Measurements from ENCODE around the gene ARHGAP4. TPM values are rescaled to one million over a fixed set of nuclear protein-coding genes. Genes with fewer than 3 reads are reported as not detected.

The ARHGAP4 gene
- total RNA-seq, 4 donors from 2014 or later, result 2.6 to 10.7 (median 4.4) TPM

- H3K27me3 ChIP-seq, result no peaks in the 10 kb centered on the region
- H3K36me3 ChIP-seq, result peaks cover 0 to 16% of the 10 kb centered on the region in 2 donors
- DNase-seq (peak; percentile 43 to 81), ATAC-seq (peak; percentile 30 to 42)
- peak overlapping the region in 1 of 4 donors; percentile 1 for H3K4me3 ChIP-seq
- peaks cover 36 to 42% of the 10 kb centered on the region in 2 donors for H3K4me1 ChIP-seq
- intact Hi-C loops (cut with DNase I; ENCODE audit: low total_unique reads), result loop anchor here (5.0 kb wide), 1 partner anchor 174 kb away; the partner anchor contains the start of genes IDH3G and SSR4
- peak in 1 of 2 donors; percentile 6 for TF ChIP-seq POLR2A (IDR thresholded peaks at IDR 0.05)
- no peak for TF ChIP-seq CTCF (IDR thresholded peaks at IDR 0.05 in 4 of 5, conservative IDR thresholded peaks at IDR 0.05 in 1 of 5)
- peak overlapping the region; percentile 95 to 100 (median 98) for H3K27ac ChIP-seq
- H3K9me3 ChIP-seq, result no peaks in the 10 kb centered on the region
- in situ Hi-C loops (cut with MboI; ENCODE audit: low sequenced_read_pairs in 4 of 4), result loop anchor here in 3 of 4 donors (25.0 kb wide), 4 partner anchors 96 to 1004 kb away; partner anchors contain the start of genes IDH3G (in 2 of the 3), SRPK3 (in 2 of the 3), SSR4 (in 2 of the 3) and G6PD (in 1 of the 3)
Measured at GRCh38 chrX:153966283-153966688, 40.2 kb upstream of the ARHGAP4 start.

- DNase-seq (no peak), ATAC-seq (no peak)
- peaks cover 0 to 23% of the 10 kb centered on the region in 2 donors for H3K36me3 ChIP-seq
- in situ Hi-C loops (cut with MboI; ENCODE audit: low sequenced_read_pairs in 4 of 4), result loop anchor here in 3 of 4 donors (25.0 kb wide), 4 partner anchors 97 to 1003 kb away; partner anchors contain the start of genes IDH3G (in 2 of the 3), SRPK3 (in 2 of the 3), SSR4 (in 2 of the 3) and G6PD (in 1 of the 3)
- no peaks in the 10 kb centered on the region for H3K9me3 ChIP-seq
- TF ChIP-seq CTCF (IDR thresholded peaks at IDR 0.05 in 4 of 5, conservative IDR thresholded peaks at IDR 0.05 in 1 of 5) (no peak), POLR2A (IDR thresholded peaks at IDR 0.05) (no peak)
- H3K4me3 ChIP-seq, result no peak overlapping the region
- H3K4me1 ChIP-seq, result peaks cover 36 to 42% of the 10 kb centered on the region in 2 donors
- no peaks in the 10 kb centered on the region for H3K27me3 ChIP-seq
- intact Hi-C loops (cut with DNase I; ENCODE audit: low total_unique reads), result loop anchor here (5.0 kb wide), 1 partner anchor 173 kb away; the partner anchor contains the start of genes IDH3G and SSR4
- H3K27ac ChIP-seq, result peak overlapping the region; percentile 95 to 100 (median 98)
Measured at GRCh38 chrX:153965406-153965805, 39.3 kb upstream of the ARHGAP4 start.

GRCh38 chrX:153964105-153964504 is 38.0 kb upstream of the ARHGAP4 start:
- no peaks in the 10 kb centered on the region for H3K27me3 ChIP-seq
- H3K4me3 ChIP-seq, result no peak overlapping the region
- H3K36me3 ChIP-seq, result peaks cover 0 to 36% of the 10 kb centered on the region in 2 donors
- in situ Hi-C loops (cut with MboI; ENCODE audit: low sequenced_read_pairs in 4 of 4), result loop anchor here in 3 of 4 donors (25.0 kb wide), 4 partner anchors 98 to 1002 kb away; partner anchors contain the start of genes IDH3G (in 2 of the 3), SRPK3 (in 2 of the 3), SSR4 (in 2 of the 3) and G6PD (in 1 of the 3)
- peaks cover 32 to 34% of the 10 kb centered on the region in 2 donors for H3K4me1 ChIP-seq
- H3K9me3 ChIP-seq, result no peaks in the 10 kb centered on the region
- no peak for ATAC-seq
- TF ChIP-seq POLR2A (IDR thresholded peaks at IDR 0.05), result no peak
- no peak for TF ChIP-seq CTCF (IDR thresholded peaks at IDR 0.05 in 4 of 5, conservative IDR thresholded peaks at IDR 0.05 in 1 of 5)
- no peak for DNase-seq
- H3K27ac ChIP-seq, result peak overlapping the region in 2 of 4 donors; percentile 99 to 100
- intact Hi-C loops (cut with DNase I; ENCODE audit: low total_unique reads), result no loop called here

- intact Hi-C loops (cut with DNase I; ENCODE audit: low total_unique reads) (no loop called here), in situ Hi-C loops (cut with MboI; ENCODE audit: low sequenced_read_pairs in 4 of 4) (loop anchor here in 3 of 4 donors (25.0 kb wide), 4 partner anchors 99 to 1001 kb away; partner anchors contain the start of genes IDH3G (in 2 of the 3), SRPK3 (in 2 of the 3), SSR4 (in 2 of the 3) and G6PD (in 1 of the 3))
- peak overlapping the region in 1 of 4 donors; percentile 100 for H3K27ac ChIP-seq
- DNase-seq (no peak), ATAC-seq (no peak)
- peaks cover 26 to 29% of the 10 kb centered on the region in 2 donors for H3K4me1 ChIP-seq
- no peak overlapping the region for H3K4me3 ChIP-seq
- H3K27me3 ChIP-seq, result no peaks in the 10 kb centered on the region
- H3K9me3 ChIP-seq, result no peaks in the 10 kb centered on the region
- TF ChIP-seq POLR2A (IDR thresholded peaks at IDR 0.05) (no peak), CTCF (IDR thresholded peaks at IDR 0.05 in 4 of 5, conservative IDR thresholded peaks at IDR 0.05 in 1 of 5) (no peak)
- H3K36me3 ChIP-seq, result peaks cover 0 to 42% of the 10 kb centered on the region in 2 donors
Measured at GRCh38 chrX:153963546-153963945, 37.5 kb upstream of the ARHGAP4 start.
